ENCODE data around the gene RNF133. TPM values are rescaled to one million over a fixed set of nuclear protein-coding genes. Genes with fewer than 3 reads are reported as not detected.

RNF133 gene, protein sequence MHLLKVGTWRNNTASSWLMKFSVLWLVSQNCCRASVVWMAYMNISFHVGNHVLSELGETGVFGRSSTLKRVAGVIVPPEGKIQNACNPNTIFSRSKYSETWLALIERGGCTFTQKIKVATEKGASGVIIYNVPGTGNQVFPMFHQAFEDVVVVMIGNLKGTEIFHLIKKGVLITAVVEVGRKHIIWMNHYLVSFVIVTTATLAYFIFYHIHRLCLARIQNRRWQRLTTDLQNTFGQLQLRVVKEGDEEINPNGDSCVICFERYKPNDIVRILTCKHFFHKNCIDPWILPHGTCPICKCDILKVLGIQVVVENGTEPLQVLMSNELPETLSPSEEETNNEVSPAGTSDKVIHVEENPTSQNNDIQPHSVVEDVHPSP
- total RNA-seq: under 1 TPM in 1 of 4 donors, not detected in 3; 0.16 TPM

DNA sequence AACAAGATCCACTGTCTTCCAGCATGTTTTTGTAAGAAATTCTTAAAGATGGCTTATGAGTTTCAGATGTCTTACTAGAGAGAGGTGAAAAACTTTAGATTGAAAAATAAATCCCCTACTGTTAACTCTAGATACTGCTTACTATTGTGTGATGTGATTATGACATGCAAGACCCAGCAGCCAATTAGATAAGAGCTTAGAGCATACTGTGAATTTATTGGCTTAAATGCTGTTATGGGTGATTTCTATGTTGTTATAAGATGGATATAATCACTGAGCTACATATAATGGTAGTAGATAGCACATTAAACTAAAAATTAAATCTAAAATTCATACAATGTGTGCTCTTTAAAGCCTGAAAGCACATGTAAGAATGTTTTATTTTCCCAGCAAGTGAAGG, at the start of gene RNF133:
TSS of gene RNF133 (minus strand) at position 101 of the 400 bp plus-strand sequence. CDS start 199 bp downstream, outside the sequence.
- no peak within 1 kb of the TSS for H3K4me3 ChIP-seq (ENCODE audit: low read depth, poor library complexity, severe bottlenecking)
- no peak for DNase-seq (ENCODE audit: low spot score in 2 of 2)
- intact Hi-C loops (cut with DNase I; ENCODE audit: low total_unique reads): no loop called here
- TF ChIP-seq CTCF (IDR thresholded peaks at IDR 0.05): no peak
- no peak for TF ChIP-seq POLR2A (IDR thresholded peaks at IDR 0.05)

DNA sequence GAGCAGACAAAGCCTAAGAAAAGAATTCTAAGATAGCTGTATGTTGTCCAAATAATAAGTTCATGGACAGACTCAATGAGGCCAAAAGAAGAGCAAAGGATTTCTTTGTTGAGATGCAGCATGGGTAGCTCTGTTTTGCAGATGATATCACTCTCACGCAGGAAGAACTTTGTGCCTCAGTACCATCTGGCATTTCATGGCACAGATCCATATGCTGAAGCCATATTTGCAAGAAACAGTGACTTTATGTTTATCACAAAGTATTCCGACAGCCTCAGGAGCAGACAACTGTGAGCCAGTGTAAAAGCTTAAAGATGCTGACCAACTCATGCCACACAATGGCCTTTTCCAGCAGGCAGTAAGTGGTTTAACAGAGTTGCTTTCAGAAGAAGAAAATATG, 49.3 kb upstream of the RNF133 start:
- 81 to 87% methylated on average over 2 of the region's 2 CpGs for WGBS, 2 donors
- no peak for DNase-seq (ENCODE audit: low spot score in 2 of 2)
- intact Hi-C loops (cut with DNase I; ENCODE audit: low total_unique reads): no loop called here
- H3K4me3 ChIP-seq (ENCODE audit: low read depth, poor library complexity, severe bottlenecking): no peak overlapping the region
- no peak for TF ChIP-seq POLR2A (IDR thresholded peaks at IDR 0.05)
- TF ChIP-seq CTCF (IDR thresholded peaks at IDR 0.05): no peak

- TF ChIP-seq POLR2A (IDR thresholded peaks at IDR 0.05) (no peak), CTCF (IDR thresholded peaks at IDR 0.05) (no peak)
- intact Hi-C loops (cut with DNase I; ENCODE audit: low total_unique reads): no loop called here
- 72 to 80% methylated on average over 2 of the region's 2 CpGs for WGBS, 2 donors
- DNase-seq (ENCODE audit: low spot score in 2 of 2): no peak
- H3K4me3 ChIP-seq (ENCODE audit: low read depth, poor library complexity, severe bottlenecking): no peak overlapping the region
Observed at GRCh38 chr7:122746948-122747347, 48.0 kb upstream of the RNF133 start.

GRCh38 chr7:122743211-122743610, 44.3 kb upstream of the RNF133 start:
- no peak for DNase-seq (ENCODE audit: low spot score in 2 of 2)
- no peak overlapping the region for H3K4me3 ChIP-seq (ENCODE audit: low read depth, poor library complexity, severe bottlenecking)
- TF ChIP-seq POLR2A (IDR thresholded peaks at IDR 0.05) (no peak), CTCF (IDR thresholded peaks at IDR 0.05) (no peak)
- intact Hi-C loops (cut with DNase I; ENCODE audit: low total_unique reads): no loop called here

- intact Hi-C loops (cut with DNase I; ENCODE audit: low total_unique reads): no loop called here
- TF ChIP-seq POLR2A (IDR thresholded peaks at IDR 0.05): no peak
- TF ChIP-seq CTCF (IDR thresholded peaks at IDR 0.05): no peak
- 76% methylated on average over 2 of the region's 2 CpGs for WGBS, 2 donors
- DNase-seq (ENCODE audit: low spot score in 2 of 2): no peak
- H3K4me3 ChIP-seq (ENCODE audit: low read depth, poor library complexity, severe bottlenecking): no peak overlapping the region
Observed at GRCh38 chr7:122738947-122739346, 40.0 kb upstream of the RNF133 start.

- H3K4me3 ChIP-seq (ENCODE audit: low read depth, poor library complexity, severe bottlenecking): no peak overlapping the region
- TF ChIP-seq POLR2A (IDR thresholded peaks at IDR 0.05) (no peak), CTCF (IDR thresholded peaks at IDR 0.05) (no peak)
- no peak for DNase-seq (ENCODE audit: low spot score in 2 of 2)
- intact Hi-C loops (cut with DNase I; ENCODE audit: low total_unique reads): no loop called here
- 95 to 96% methylated on average over 1 of the region's 1 CpG for WGBS, 2 donors
Observed at GRCh38 chr7:122736183-122736582, 37.3 kb upstream of the RNF133 start.
